GM19023 (cell line): ENCODE data around the gene GPHN.
A peak's percentile ranks its signal among the peaks of the same experiment; 100 is the strongest.

Experiments used
- ATAC-seq: cut with Tn5 transposase; IDR thresholded peaks from one replicate; pipeline ENCODE4 v1.9.1; 2021; ENCODE audit warnings: mild to moderate bottlenecking, moderate library complexity; ENCODE audit not compliant: unreplicated experiment

Gene GPHN

GRCh38 chr14:66596241-66596985, 88.5 kb downstream of the GPHN start:
- no peak for ATAC-seq

DNA sequence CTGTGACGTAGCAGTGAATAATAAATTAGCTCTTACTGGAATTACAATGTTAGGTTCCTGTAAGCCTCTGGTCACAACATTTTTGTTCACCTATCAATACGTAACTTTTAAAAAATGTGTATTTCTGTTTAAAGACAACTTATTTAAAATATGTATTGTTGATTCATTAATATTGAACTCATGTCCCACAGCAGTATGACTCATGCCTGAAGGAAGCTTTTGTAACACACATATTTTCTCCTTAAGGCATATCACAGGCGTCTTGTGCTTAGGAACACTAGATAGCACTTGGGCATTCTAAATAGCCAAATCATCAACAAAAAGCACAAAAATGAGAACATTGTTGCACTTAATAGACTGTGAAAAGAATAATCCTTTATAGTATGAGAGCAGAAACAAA, 92.5 kb downstream of the GPHN start:
- no peak for ATAC-seq

DNA sequence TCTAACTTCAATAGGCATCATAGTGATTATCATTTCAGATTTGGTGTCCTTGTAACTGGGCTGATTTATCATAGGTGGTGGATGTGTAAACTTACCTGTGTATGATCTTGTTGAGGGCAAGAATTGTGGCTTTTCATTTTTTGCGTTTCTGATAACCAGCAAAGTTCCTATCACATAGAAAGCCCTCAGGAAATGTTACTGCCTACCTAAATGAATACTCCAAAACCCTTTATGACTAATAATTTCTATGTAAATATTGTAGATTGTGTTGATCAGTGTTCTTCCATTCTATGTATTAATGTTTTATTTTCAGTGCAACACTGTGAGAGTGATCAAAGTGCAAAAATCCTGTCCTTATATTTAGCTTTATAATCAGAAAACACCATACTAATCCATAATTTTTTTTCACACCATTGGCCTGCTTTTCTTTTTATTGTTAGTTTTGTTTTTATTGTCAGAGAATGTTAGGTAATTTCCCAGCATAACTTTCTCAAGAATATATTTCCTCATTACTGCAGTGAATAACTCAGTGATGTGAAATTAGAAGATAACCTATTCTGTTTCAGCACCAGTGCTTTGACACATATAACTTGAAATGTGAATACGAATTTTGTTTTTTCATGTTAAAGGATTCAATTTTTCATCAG, 94.1 kb downstream of the GPHN start:
- no peak for ATAC-seq

DNA sequence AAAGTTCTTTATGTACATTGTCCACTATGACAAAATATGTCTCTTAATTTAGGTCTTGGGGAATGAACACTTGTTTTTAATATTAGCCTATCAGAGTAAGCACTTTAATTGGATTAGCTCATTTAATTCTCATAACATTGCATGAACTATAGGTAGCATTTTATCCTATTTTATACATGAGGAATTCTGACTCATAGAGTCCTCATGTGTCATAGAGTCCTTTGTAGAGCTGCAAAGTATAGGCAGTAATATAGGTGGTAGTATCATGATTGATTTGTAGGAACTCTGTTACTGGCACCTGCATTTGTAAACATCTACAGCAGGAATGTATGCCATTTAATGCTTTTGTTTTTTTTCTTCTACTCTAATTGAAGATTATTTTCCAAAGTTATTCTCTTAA, 96.0 kb downstream of the GPHN start:
- ATAC-seq, result no peak

DNA sequence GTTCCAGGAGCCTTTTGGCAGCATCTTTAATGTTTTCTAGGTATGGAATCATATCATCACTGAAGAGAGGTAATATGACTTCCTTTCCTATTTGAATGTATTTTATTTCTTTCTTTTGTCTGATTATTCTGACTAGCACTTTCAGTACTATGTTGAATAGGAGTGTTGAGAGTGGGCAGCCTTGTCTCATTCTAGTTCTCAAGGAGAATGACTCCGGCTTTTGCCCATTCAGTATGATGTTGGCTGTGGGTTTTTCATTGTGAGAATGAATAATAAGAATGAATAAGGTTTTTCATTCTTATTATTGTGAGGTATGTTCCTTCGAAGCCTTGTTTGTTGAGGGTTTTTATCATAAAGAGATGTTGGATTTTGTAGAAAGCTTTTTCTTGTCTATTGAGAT, 98.9 kb downstream of the GPHN start:
- ATAC-seq, result no peak

DNA sequence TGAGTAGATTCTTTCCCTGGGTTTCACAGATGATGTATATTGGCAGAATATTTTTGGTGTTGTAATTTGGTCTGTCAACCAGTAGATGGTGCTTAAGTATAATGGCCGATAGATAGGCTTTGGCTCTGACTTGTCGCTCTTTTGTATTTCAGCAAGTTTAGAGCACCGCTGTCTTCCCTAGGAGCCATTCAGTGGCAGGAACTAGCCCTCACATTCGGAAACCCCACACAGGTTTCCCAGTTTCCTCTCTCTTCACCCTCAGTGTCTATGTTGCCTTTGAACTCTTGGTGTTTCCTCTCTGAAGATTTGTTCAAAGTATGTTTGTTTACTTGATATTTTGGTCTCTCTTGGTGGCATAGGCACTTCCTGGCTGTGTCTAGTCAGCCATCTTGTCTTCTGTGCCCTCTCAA, 102.2 kb downstream of the GPHN start:
- no peak for ATAC-seq

DNA sequence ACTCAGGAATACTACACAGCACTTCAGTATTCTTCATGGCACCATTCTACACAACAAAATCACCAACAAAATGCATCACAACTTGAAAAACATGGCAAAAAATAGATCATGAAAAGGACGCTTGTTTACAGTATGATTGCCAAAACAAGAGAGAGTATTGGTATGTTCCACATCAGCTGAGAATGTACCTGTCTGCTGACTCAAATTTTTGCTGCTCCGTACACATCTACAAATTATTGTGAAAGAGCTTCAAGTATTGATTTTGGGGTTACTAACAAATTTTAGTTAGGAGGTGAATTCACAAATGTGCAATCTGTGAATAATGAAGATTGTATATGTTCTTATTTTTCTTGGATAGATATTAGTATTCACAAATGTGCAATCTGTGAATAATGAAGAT, 105.4 kb downstream of the GPHN start:
- no peak for ATAC-seq

- ATAC-seq, result no peak
Observed at GRCh38 chr14:66619952-66620351, 112.0 kb downstream of the GPHN start.

- no peak for ATAC-seq
Observed at GRCh38 chr14:66623838-66624237, 115.9 kb downstream of the GPHN start.

GRCh38 chr14:66624336-66624937, 116.5 kb downstream of the GPHN start:
- ATAC-seq, result peak; percentile 73

GRCh38 chr14:66628636-66629035, 120.7 kb downstream of the GPHN start:
- ATAC-seq, result no peak

GRCh38 chr14:66629499-66629898, 121.6 kb downstream of the GPHN start:
- ATAC-seq, result no peak

GRCh38 chr14:66634876-66635275, 126.9 kb downstream of the GPHN start:
- ATAC-seq, result no peak

DNA sequence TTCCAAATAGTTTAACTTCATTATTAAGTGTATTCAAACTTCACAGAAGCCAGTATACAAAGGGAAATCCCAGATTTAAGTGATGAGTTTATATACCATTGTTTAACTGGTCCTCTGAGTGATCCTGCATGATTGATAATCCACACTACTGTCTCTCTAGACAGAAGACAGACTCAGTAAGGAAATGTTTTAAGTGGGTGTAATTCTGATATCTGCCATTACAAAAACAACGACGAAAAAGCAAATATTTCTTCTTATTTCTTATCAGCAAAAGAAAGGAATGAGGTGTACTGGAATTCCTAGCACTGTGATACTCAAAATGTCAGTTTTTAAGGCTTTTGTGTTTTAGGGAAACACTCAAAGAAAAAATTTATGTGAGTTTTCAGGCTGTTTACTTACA, 127.5 kb downstream of the GPHN start:
- no peak for ATAC-seq

DNA sequence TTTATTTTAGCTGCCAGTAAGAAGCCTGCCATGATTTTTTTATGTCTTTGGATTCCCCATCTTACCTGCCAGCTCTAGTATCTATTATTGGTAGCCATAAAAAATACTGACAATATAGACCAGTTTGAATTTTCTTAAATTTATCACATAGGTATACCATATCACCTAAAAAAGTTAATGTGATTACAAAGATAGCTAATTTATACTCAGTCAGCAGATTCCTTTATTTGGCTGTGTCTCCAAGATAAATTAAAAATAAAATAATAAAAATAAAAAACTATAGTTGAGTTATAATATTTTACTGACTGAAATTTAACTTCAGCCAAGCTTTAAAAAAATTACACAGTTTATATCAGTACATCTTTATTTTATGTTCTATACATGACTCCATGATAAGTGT, 128.3 kb downstream of the GPHN start:
- no peak for ATAC-seq

- ATAC-seq, result no peak
Observed at GRCh38 chr14:66638689-66639088, 130.7 kb downstream of the GPHN start.

DNA sequence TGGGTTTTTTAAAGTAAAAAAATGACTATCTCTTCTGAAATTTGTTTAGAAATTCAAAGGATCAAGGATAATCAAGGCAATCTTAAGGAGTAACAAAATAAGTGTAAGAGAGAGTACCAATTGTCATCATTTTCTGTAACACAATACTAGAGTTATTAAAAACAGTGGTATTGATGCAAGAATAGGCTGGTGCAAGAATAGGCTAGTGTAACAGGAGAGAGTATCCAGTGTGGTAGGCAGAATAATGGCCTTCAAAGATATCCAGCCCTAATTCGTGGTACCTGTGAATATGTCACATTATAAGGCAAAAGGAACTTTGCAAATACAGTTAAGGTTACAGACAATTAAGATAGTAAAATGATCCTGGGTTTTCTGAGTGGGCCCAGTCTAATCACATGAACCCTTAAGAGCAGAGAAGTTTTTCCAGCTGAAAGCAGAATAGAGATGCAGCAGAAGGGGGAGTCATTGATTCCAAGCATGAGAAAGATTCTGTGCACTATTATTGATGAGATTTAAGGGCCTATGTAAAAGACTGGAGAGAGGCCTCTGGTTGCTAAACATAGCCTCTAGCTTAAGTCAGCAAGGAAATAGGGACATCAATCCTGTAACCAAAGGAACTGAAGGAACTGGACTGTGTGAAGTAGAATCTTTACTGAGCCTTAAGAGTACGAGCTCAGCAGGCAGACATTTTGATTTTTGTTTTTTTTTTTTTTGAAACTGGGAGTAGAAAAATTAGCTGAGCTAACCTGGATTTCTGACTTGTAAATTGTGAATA, 134.1 kb downstream of the GPHN start:
- no peak for ATAC-seq

DNA sequence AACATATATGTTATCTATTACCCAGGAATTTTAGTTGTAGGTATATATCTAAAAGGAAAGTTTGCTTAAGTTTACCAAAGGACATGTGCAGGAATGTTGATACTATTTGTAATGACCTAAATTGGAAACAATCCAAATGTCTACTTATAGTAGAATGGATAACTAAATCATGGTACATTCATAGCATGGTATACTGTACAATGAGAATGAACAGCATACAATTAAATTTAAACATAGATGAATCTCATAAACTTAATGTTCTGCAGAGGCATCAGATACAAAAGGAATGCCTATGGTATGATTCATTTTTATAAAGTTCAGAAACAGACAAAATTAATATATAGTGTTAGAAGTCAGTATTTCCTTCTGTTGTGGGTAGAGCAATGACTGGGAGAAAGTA, 135.4 kb downstream of the GPHN start:
- no peak for ATAC-seq

- no peak for ATAC-seq
Observed at GRCh38 chr14:66645716-66646115, 137.8 kb downstream of the GPHN start.

- peak; percentile 79 for ATAC-seq
Observed at GRCh38 chr14:66649498-66649897, 141.6 kb downstream of the GPHN start.

GRCh38 chr14:66650491-66650911, 142.6 kb downstream of the GPHN start:
- ATAC-seq, result peak; percentile 55
